Measurements from ENCODE around the gene CRAT.

DNA sequence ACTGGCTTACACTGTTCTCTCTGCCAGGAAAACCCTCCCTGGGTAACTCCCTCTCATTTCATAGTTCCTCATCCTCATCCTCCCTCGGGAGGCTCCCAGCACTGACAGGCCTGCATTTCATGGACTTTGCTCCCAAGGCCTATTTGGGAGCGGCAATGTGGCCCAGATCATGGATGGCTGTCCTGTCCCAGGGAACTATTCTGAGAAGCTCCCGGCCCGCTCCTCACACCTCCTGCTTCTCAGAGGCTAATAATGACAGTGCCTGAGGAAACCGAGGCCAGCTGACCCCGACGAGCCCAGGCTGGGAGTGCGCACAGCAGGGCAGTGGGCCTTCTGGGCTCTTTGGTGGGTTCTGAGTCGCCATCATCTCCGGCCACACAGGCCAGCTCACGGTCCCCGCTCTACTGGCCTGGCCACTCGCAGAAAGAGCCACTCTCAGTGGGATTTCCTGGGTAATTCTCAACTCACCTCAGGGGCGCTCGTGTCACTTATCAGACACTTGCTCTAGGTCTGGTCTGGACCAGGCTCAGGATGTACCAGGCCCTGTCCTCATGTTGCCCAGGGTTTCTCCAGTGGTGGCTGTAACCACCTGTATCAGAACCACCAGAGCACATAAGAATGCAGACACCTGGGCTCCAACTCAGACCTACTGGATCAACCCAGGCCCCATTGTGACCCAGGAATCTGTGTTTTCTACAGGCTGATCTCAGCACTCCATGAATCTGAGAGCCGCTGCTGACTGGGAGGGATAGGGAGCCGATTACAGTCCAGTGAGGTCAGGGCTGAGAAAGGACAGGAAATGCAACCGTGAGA lies 31.7 kb downstream of the CRAT start:
- TF ChIP-seq POLR2A (IDR thresholded peaks at IDR 0.05): no peak
- TF ChIP-seq, protein P1, sequence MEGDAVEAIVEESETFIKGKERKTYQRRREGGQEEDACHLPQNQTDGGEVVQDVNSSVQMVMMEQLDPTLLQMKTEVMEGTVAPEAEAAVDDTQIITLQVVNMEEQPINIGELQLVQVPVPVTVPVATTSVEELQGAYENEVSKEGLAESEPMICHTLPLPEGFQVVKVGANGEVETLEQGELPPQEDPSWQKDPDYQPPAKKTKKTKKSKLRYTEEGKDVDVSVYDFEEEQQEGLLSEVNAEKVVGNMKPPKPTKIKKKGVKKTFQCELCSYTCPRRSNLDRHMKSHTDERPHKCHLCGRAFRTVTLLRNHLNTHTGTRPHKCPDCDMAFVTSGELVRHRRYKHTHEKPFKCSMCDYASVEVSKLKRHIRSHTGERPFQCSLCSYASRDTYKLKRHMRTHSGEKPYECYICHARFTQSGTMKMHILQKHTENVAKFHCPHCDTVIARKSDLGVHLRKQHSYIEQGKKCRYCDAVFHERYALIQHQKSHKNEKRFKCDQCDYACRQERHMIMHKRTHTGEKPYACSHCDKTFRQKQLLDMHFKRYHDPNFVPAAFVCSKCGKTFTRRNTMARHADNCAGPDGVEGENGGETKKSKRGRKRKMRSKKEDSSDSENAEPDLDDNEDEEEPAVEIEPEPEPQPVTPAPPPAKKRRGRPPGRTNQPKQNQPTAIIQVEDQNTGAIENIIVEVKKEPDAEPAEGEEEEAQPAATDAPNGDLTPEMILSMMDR (IDR thresholded peaks at IDR 0.05 in 4 of 5, conservative IDR thresholded peaks at IDR 0.05 in 1 of 5): no peak

Data from gastrocnemius medialis (tissue), 4 donors.